Smooth muscle cell (in vitro differentiated cells): Measurements from ENCODE around the gene IL15. TPM values are rescaled to one million over a fixed set of nuclear protein-coding genes. Genes with fewer than 3 reads are reported as not detected.

Experiments
- DNase-seq: peaks from one replicate; lab custom pipeline; 2025; ENCODE audit not compliant: unreplicated experiment; lab: John Stamatoyannopoulos, UW
- H2AFZ ChIP-seq: fragments of 200-600 bp; sonication (generic); 2 replicates; pipeline ENCODE4 v1.6.0; 2016; ENCODE audit warnings: antibody characterized with exemption, low read depth, mild to moderate bottlenecking
- H3F3A ChIP-seq: fragments of 200-600 bp; sonication (generic); 2 replicates; pipeline ENCODE4 v1.6.0; 2017; ENCODE audit warnings: antibody characterized with exemption, low read depth
- H3K27ac ChIP-seq: fragments of 200-600 bp; sonication (generic); 2 replicates; pipeline ENCODE4 v1.5.1; 2016; ENCODE audit warnings: low read depth, mild to moderate bottlenecking
- H3K27me3 ChIP-seq: fragments of 200-600 bp; sonication (generic); 2 replicates; pipeline ENCODE4 v1.6.1; 2016; ENCODE audit warnings: low read depth, mild to moderate bottlenecking
- H3K36me3 ChIP-seq: fragments of 200-600 bp; sonication (generic); 2 replicates; pipeline ENCODE4 v1.5.1; 2016; ENCODE audit warnings: low read depth
- H3K4me1 ChIP-seq: fragments of 200-600 bp; sonication (generic); 2 replicates; pipeline ENCODE4 v1.5.1; 2016; ENCODE audit warnings: low read depth
- H3K4me2 ChIP-seq: fragments of 200-600 bp; sonication (generic); 2 replicates; pipeline ENCODE4 v1.6.0; 2016; ENCODE audit warnings: mild to moderate bottlenecking
- H3K4me3 ChIP-seq: fragments of 200-600 bp; sonication (generic); 2 replicates; pipeline ENCODE4 v1.5.1; 2016; ENCODE audit warnings: mild to moderate bottlenecking
- H3K79me2 ChIP-seq: fragments of 200-600 bp; sonication (generic); 2 replicates; pipeline ENCODE4 v1.6.0; 2016; ENCODE audit warnings: low read depth, mild to moderate bottlenecking
- H3K9ac ChIP-seq: fragments of 200-600 bp; sonication (generic); 2 replicates; pipeline ENCODE4 v1.6.0; 2016; ENCODE audit warnings: low read depth
- H3K9me3 ChIP-seq: fragments of 200-600 bp; sonication (generic); replicated peaks from 2 replicates; pipeline ENCODE4 v1.5.1; 2016; ENCODE audit warnings: low read depth
- H4K20me1 ChIP-seq: fragments of 200-600 bp; sonication (generic); 2 replicates; pipeline ENCODE4 v1.6.0; 2016; ENCODE audit warnings: low read depth
- WGBS: methylation state at CpG from one replicate; pipeline ENCODE4 v1.1.7; 2016; ENCODE audit warnings: low lambda C conversion rate; 5-methylcytosine and 5-hydroxymethylcytosine counted together
- polyA plus RNA-seq: library from polyadenylated mRNA; unstranded; fragments of >200 nt; fragmentation: Nextera tagmentation; extraction: Ambion mirVana; gene quantifications from 2 replicates; pipeline ENCODE4 v1.2.1, GENCODE V29; 2016
- total RNA-seq: library from RNA; depleted of rRNA; stranded (reverse); fragments of >200 nt; gene quantifications from 2 replicates; pipeline ENCODE4 v1.2.3, GENCODE V29; 2014
- TF ChIP-seq, protein P1 (sequence below): fragments of 200-600 bp; sonication (generic); IDR thresholded peaks from 2 replicates; pipeline ENCODE4 v1.5.1; 2017; ENCODE audit warnings: borderline replicate concordance, mild to moderate bottlenecking, antibody characterized with exemption; ENCODE audit not compliant: insufficient read depth, poor library complexity, severe bottlenecking

IL15 gene
- total and polyA plus RNA-seq, 2 experiments from 2014 or later = 0.73 to 2.2 TPM

GRCh38 chr4:141642063-141642462 is 5.7 kb downstream of the IL15 start:
- Histone ChIP-seq H3K27me3 (peaks cover 19% of the 10 kb centered on the region), H3K36me3 (no peaks in the 10 kb centered on the region), H3K27ac (no peak overlapping the region), H3K9me3 (no peaks in the 10 kb centered on the region), H3K79me2 (no peaks in the 10 kb centered on the region), H3K4me3 (no peak overlapping the region), H3K4me2 (no peak overlapping the region), H3K9ac (no peak overlapping the region), H3K4me1 (no peaks in the 10 kb centered on the region), H4K20me1 (no peaks in the 10 kb centered on the region), H2AFZ (no peak overlapping the region), H3F3A (no peaks in the 10 kb centered on the region)
- TF ChIP-seq, protein P1, sequence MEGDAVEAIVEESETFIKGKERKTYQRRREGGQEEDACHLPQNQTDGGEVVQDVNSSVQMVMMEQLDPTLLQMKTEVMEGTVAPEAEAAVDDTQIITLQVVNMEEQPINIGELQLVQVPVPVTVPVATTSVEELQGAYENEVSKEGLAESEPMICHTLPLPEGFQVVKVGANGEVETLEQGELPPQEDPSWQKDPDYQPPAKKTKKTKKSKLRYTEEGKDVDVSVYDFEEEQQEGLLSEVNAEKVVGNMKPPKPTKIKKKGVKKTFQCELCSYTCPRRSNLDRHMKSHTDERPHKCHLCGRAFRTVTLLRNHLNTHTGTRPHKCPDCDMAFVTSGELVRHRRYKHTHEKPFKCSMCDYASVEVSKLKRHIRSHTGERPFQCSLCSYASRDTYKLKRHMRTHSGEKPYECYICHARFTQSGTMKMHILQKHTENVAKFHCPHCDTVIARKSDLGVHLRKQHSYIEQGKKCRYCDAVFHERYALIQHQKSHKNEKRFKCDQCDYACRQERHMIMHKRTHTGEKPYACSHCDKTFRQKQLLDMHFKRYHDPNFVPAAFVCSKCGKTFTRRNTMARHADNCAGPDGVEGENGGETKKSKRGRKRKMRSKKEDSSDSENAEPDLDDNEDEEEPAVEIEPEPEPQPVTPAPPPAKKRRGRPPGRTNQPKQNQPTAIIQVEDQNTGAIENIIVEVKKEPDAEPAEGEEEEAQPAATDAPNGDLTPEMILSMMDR = no peak
- DNase-seq = no peak
- 95% methylated on average over 3 of the region's 3 CpGs for WGBS

GRCh38 chr4:141642711-141643110 is 6.3 kb downstream of the IL15 start:
- Histone ChIP-seq H3K9me3 (no peaks in the 10 kb centered on the region), H3K4me2 (peak overlapping the region; percentile 3), H4K20me1 (no peaks in the 10 kb centered on the region), H2AFZ (no peak overlapping the region), H3K4me3 (no peak overlapping the region), H3K27me3 (peaks cover 14% of the 10 kb centered on the region), H3K27ac (peak overlapping the region; percentile 96), H3K36me3 (no peaks in the 10 kb centered on the region), H3K4me1 (no peaks in the 10 kb centered on the region), H3F3A (no peaks in the 10 kb centered on the region), H3K9ac (peak overlapping the region; percentile 36), H3K79me2 (no peaks in the 10 kb centered on the region)
- TF ChIP-seq, protein P1 = no peak
- no peak for DNase-seq

- Histone ChIP-seq H3K9ac (peak overlapping the region; percentile 36), H3K4me2 (peak overlapping the region; percentile 3)
Observed at GRCh38 chr4:141643557-141643956, 7.2 kb downstream of the IL15 start.

More at GRCh38 chr4:141643557-141643956, 7.2 kb downstream of the IL15 start:
- H3F3A ChIP-seq = no peaks in the 10 kb centered on the region
- TF ChIP-seq, protein P1 = no peak
- H3K27ac ChIP-seq = peak overlapping the region; percentile 96
- no peak overlapping the region for H3K4me3 ChIP-seq
- no peaks in the 10 kb centered on the region for H3K9me3 ChIP-seq
- no peaks in the 10 kb centered on the region for H3K36me3 ChIP-seq
- no peaks in the 10 kb centered on the region for H3K4me1 ChIP-seq
- H3K79me2 ChIP-seq = no peaks in the 10 kb centered on the region
- H3K27me3 ChIP-seq = peaks cover 5% of the 10 kb centered on the region
- 5% methylated on average over 1 of the region's 1 CpG for WGBS
- no peaks in the 10 kb centered on the region for H4K20me1 ChIP-seq
- H2AFZ ChIP-seq = no peak overlapping the region
- no peak for DNase-seq
